GM18517 (cell line): Measurements from ENCODE around the gene SNTA1.
A peak's percentile ranks its signal among the peaks of the same experiment; 100 is the strongest.
"Not testable (repeated sequence)": the region's sequence is repeated elsewhere in the genome, so short reads cannot be mapped to it uniquely, and the experiment has no call there.

Experiments
- ATAC-seq: cut with Tn5 transposase; IDR thresholded peaks from one replicate; pipeline ENCODE4 v1.9.1; 2021; ENCODE audit warnings: mild to moderate bottlenecking, moderate library complexity; ENCODE audit not compliant: unreplicated experiment

The SNTA1 gene

DNA sequence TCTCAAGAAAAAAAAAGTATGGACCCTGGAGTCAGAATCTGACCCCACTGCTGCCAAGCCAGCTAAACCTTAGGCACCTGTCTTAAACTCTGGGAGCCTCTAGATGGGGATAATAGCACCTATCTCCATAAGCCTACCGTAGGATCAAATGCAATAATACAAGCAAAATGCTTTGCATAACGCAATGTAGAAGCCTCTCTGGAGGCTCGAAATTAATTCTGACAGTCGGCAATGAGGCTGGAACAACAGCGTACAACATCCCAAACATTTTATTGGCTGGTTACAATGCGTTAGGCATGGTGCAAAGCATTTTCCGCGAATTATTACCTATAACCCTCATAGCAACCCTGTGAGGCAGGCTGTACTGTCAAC is 42.8 kb downstream of the SNTA1 start:
- peak; percentile 7 for ATAC-seq

DNA sequence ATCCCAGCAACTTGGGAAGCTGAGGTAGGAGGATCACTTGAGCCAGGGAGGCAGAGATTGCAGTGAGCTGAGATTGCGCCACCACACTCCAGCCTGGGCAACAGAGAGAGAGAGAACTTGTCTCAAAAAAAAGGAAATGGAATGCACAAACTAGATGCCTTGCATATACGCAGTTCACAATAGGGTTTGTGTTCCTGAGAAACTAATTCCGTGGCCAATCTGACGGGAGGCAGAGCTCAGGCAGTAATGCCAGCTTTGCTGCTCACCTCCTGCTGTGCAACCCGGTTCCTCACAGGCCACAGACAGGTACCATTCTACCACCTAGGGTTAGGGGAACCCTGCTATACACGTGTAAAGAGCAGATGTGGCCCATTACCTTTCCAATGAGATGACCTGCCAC is 43.6 kb downstream of the SNTA1 start:
- ATAC-seq, result no peak

DNA sequence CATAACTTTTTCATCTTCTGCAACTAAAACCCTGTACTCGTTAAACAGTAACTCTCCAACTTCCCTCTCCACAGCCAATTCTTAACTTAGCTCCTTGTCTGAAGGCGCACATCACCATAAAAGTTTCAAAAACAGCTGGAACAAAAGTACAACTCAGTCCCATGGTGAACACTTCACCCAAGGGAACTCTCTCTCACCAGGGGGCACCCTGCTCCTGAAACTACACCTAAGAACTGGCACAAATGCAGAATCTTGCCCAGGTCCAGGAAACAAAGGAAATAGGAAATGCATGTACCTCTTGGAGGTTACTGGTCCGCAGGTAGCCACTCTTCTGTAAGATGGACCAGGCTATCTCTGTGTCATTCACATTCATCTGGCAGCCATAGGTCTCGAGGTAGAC is 48.8 kb downstream of the SNTA1 start:
- ATAC-seq, result no peak

DNA sequence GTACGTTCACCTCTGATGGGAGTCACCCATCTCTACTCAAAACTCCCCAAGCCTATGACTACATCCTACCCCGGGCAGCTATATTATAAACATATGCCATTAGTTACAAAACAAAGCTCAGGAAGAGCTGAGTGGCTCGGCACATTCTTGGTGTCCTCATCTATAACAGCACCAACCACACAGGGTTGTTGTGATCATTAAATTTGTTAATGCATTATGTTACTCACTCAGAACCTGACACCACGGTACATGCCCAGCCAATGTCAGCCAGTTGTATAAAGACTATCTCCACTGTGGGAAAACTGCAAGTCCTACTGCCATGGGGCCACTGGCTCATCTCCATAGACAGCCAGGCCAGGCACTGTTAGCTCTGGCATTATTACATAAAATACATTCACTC is 50.0 kb downstream of the SNTA1 start:
- ATAC-seq, result no peak

DNA sequence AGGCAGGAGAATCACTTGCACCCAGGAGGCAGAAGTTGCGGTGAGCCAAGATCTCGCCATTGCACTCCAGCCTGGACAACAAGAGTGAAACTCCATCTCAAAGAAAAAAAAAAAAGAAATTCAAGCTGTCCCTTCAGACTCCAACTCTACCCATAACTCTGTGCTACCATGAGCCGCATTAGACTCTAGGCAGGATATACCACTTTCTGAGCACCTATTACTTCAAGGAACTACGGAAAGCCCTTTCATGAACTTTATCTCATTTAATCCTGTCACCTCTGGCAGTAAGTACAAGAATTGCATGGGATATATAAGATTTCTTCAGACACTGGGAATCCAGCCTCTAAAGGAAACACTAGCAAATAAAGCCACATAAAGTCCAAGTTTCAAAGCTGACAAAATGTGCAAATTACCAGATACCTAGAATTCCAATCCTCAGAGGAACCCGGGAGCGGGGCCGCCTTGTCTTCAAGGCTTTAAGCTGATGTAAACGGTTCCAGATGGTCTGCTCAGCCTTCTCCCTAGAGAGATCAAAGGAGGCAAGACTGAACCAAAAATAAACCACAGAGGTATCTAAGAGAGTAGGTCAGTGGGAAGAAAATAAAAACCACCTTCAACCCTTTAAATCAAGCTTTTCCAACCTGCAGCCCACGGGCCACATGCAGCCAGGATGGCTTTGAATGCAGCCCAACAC is 51.7 kb downstream of the SNTA1 start:
- ATAC-seq, result no peak

DNA sequence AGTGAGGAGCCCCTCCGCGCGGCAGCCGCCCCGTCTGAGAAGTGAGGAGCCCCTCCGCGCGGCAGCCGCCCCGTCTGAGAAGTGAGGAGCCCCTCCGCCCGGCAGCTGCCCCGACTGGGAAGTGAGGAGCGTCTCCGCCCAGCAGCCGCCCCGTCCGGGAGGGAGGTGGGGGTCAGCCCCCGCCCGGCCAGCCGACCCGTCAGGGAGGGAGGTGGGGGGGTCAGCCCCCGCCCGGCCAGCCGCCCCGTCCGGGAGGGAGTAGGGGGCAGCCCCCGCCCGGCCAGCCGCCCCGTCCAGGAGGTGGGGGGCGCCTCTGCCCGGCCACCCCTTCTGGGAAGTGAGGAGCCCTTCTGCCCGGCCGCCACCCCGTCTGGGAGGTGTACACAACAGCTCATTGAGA is 54.2 kb downstream of the SNTA1 start:
- ATAC-seq, result not testable (repeated sequence)

DNA sequence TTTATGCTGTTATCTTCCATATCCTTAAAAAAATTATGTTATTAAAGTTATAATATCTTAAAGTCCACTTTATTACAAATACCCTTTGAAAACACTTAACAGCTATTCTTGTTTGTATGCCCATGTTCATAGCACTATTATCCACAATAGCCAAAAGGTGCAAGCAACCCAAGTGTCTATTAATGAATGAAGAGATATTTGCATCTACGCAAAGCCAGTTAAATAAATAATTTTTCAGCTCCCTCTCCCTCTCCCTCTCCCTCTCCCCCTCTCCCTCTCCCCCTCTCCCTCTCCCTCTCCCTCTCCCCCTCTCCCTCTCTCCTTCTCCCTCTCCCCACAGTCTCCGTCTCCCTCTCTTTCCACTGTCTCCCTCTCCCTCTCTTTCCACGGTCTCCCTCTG is 55.3 kb downstream of the SNTA1 start:
- no peak for ATAC-seq

DNA sequence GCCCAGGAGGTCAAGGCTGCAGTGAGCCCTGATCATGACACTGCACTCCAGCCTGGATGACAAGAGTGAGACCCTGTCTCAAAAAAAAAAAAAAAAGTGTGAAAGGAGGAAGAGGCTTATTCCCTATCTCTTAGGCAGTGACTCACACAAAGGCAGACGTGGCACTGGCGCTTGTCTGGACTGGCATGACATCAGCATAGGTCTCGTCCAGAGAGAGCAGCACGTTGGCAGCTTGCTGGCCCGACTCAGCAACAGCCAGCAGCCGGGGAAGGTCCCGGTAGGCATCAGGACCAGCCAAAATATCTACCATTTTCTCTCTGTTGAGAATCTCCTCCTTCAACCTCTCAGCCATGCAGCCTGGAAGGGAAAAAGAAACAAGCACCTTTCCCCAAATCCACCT is 56.4 kb downstream of the SNTA1 start:
- ATAC-seq, result no peak

DNA sequence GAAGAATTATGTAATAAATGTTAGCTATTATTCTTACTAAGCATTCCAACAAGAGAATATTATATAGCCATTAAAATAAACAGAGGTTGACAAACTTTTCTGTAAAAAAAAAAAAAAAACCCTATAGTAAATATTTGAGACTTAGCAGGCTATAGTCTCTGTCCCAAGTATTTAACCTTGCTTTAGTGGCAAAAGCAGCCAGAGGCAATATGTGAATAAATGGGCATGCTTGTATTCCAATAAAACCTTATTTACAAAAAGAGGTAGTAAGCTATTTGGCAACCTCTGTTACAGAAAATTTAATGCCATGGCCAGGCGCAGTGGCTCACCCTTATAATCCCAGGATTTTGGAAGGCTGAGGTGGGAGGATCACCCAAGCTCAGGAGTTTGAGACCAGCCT is 56.9 kb downstream of the SNTA1 start:
- no peak for ATAC-seq

DNA sequence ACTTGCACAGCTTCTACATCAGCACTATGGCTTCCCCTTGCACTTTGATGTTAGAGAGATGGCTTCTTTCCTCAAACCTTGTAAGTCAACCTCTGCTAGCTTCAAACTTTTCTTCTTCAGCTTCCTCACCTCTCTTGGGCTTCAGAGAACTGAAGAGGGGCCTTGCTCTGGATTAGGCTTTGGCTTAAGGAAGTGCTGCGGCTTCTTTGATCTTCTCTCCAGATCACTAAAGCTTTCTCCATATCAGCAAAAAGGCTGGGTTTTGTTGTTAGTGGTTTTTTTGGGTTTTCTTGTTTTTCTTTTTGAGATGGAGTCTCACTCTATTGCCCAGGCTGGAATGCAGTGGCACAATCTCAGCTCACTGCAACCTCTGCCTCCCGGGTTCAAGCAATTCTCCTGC is 66.2 kb downstream of the SNTA1 start:
- ATAC-seq, result no peak

DNA sequence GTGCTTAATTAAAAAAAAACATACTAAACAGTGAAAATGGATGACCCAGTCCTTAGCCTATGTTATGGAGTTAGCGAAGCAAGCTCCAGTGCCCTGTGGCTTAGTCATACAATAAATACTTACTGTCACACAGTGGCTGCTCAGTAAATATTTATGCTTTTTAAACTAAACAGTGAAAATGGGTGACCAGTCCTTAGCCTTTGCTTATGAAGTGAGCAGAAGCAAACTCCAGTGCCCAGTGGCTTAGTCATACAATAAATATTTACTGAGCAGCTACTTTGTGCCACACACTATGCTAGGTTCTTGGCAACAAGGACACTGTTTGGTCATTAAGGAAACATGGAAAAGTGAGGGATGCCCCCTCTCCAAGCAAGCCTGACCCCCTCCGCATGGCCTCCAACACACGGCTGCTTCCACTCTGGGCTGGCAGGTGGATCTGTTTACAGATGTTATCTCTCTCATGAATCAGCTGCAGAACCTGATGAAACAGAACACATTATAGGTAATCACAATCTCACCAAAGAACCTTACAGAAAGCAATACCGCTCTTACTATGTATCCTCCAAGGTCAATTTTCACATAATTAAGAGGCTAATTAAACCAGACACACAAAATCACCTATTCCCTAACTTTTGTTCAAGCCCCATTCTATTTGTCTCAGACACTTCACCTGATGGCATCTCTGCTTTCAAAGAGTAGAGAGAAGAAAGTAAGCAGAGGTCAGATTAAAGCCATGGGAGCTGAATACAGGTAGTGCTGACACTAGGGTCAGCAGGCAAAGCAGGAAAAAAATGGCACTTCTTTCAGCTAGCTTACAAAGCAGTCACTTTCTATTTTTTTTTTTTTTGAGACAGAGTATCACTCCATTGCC is 69.6 kb downstream of the SNTA1 start:
- no peak for ATAC-seq

DNA sequence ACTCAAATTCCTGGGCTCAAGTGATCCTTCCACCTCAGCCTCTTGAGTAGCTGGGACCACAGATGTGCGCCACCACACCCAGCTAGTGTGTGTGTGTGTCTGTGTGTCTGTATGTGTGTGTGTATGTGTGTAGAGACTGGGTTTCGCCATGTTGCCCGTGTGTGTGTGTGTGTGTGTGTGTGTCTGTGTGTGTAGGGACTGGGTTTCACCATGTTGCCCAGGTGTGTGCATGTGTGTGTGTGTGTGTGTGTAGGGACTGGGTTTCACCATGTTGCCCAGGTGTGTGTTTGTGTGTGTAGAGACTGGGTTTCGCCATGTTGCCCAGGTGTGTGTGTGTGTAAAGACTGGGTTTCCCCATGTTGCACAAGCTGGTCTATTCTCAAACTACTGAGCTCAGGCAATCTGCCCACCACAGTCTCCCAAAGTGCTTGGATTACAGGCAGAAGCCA is 70.5 kb downstream of the SNTA1 start:
- ATAC-seq, result no peak

DNA sequence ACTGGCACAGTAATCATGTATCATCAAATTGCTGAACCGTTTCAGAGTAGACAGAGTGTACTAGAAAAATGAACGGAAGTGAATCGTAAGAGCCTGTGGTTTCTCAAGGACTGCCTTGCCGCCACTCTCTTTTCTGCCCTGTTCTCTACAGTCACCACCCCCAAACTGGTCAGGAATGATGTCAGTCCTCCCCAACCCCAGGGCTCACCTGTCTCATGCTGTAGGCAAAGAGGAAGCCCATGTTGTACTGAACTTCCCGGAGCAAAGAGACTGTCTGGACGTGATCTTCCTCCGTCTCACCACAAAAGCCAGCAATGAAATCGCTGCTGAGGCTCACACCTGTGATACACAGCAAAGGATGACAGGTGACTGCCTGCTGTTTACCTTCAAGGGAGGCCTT is 73.3 kb downstream of the SNTA1 start:
- no peak for ATAC-seq

DNA sequence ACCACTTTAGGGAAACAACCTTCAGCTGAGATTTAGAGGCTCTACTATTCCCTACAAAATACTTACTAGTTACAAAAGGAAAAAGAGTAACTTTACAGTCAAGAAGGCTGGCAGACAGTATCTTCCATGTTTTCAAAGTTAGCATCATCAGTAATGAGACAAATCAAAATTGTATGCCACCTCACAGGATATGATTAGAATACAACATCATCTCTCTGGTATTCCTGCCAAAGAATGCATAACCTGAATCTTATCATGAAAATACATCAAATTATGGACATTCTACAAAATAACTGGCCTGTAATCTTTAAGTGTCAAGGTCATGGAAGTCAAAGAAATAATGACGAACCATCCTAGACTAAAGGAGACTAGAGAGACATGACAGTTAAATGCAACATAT is 80.7 kb downstream of the SNTA1 start:
- ATAC-seq, result no peak

DNA sequence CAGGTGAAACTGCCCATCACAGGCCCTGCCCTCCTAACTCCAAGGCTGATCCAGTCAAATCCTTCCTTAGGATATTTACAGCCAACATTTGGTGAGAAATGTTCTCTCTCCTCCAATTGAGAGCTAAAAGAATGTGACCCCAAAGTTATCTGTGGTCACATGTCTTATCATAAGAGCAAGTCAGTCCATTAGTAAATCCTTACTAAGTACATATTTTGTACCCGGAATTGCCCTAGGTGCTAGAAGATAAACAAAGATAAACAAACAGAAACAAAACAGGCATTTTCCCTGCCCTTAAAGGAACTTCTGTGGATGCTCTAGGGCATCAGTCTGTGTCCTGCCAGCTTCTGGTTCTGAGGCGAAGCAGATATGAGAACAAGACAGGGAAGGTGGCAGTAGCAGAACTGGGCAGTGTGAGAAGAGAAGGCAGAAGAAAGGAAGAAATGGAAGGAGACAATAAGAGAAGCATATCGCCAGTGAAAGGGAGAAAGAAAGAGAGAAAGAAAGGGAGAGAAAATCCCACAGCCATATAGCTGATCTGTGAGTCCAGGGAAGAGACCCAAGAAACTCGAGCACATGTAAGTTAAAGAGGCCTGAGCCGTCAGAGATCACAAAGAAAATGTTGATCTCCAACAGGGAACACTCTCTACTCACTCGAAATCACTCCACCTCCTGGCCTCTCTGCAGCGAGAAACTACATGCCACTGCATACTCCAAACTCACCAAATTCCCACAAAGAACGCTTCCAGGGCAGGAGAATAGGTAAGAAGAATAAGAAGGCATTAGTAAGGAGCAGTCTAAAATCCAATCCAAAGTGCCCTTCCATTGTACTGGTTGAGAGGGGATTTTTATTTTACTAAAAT is 83.9 kb downstream of the SNTA1 start:
- no peak for ATAC-seq
